Prostate gland (tissue), 2 donors: ENCODE data around the gene ATAD3C.

Source experiments
- POLR2A ChIP-seq: fragments of 450-650 bp; IDR thresholded peaks from one replicate; pipeline ENCODE4 v1.6.1; 2016; ENCODE audit warnings: antibody characterized with exemption, mild to moderate bottlenecking
- TF ChIP-seq, protein P1 (sequence below), 4 experiments: fragments of 200-600 bp in 2 of 4; fragments of 450-650 bp in 2 of 4; sonication (generic) in 2 of 4; IDR thresholded peaks; 1 replicate in 3 of 4; 2 replicates in 1 of 4; pipeline ENCODE4 v1.5.1; 2016 to 2019; ENCODE audit warnings: antibody characterized with exemption in 4 of 4, mild to moderate bottlenecking in 2 of 4, moderate library complexity in 2 of 4

GRCh38 chr1:1418464-1419362, 30.8 kb upstream of the ATAD3C start:
- TF ChIP-seq, protein P1, sequence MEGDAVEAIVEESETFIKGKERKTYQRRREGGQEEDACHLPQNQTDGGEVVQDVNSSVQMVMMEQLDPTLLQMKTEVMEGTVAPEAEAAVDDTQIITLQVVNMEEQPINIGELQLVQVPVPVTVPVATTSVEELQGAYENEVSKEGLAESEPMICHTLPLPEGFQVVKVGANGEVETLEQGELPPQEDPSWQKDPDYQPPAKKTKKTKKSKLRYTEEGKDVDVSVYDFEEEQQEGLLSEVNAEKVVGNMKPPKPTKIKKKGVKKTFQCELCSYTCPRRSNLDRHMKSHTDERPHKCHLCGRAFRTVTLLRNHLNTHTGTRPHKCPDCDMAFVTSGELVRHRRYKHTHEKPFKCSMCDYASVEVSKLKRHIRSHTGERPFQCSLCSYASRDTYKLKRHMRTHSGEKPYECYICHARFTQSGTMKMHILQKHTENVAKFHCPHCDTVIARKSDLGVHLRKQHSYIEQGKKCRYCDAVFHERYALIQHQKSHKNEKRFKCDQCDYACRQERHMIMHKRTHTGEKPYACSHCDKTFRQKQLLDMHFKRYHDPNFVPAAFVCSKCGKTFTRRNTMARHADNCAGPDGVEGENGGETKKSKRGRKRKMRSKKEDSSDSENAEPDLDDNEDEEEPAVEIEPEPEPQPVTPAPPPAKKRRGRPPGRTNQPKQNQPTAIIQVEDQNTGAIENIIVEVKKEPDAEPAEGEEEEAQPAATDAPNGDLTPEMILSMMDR (IDR thresholded peaks at IDR 0.05), result no peak
- TF ChIP-seq POLR2A, result no peak
